KOPT-K1 (cell line): ENCODE results near the gene RAB24.
A peak's percentile ranks its signal among the peaks of the same experiment; 100 is the strongest.

ENCODE experiments used
- H3K27ac ChIP-seq: fragments of 200-600 bp; sonication (generic); 2 replicates; pipeline ENCODE4 v1.5.1; 2016; ENCODE audit warnings: antibody characterized with exemption, mild to moderate bottlenecking, low read depth, low read length; ENCODE audit not compliant: poor library complexity, severe bottlenecking
- H3K36me3 ChIP-seq: fragments of 200-600 bp; sonication (generic); 2 replicates; pipeline ENCODE4 v1.5.1; 2017; ENCODE audit warnings: antibody characterized with exemption, mild to moderate bottlenecking, low read length, moderate library complexity; ENCODE audit not compliant: insufficient read depth
- H3K9me3 ChIP-seq: fragments of 200-600 bp; sonication (generic); 2 replicates; pipeline ENCODE4 v1.5.1; 2017; ENCODE audit warnings: antibody characterized with exemption, low read length, mild to moderate bottlenecking; ENCODE audit not compliant: insufficient read depth, poor library complexity, severe bottlenecking

Gene RAB24

DNA sequence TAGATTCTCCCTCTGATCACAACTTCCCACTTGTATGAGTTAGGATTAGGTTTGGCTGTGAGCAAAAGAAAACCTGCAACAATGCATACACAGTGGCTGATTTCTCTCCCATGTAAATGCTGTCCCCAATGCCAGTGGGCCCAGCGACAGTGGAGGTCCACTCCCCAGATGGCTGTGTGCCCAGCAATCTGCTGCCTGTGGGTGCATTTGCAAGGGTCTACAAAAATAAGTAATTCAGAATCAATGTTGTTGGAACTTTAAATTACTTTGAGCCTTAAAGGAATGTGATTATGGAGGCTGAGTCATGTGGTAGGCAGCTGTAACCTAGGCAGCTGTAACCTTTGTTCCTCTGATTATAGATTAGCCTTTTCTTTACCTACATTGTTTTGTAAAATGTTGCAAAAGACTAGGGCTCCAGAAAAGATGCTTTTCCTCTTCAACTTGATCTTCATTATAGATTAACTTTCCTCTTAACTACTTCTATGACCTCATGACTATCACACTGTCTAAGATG, 22.4 kb upstream of the RAB24 start:
- Histone ChIP-seq H3K9me3 (no peaks in the 10 kb centered on the region), H3K36me3 (peaks cover 35% of the 10 kb centered on the region), H3K27ac (no peak overlapping the region)

DNA sequence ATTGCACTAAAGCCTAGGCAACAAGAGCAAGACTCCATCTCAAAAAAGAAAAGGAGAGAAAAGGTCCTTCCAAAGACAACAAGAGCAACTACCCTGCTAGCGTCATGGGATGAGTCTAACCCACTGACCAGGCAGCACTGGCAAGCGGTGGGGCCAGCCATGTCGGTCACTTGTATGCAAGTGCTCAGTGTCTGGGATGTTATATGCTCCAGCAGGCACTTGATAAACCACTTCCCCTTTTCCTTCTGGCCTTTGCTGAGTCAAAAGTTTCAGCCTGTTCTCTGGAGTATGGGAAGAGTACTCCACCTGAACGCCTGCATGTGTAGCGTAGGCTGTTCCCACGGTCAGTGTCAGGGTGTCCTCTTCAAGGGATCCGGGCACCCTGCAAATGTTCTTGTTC, 17.4 kb upstream of the RAB24 start:
- Histone ChIP-seq H3K27ac (no peak overlapping the region), H3K36me3 (peaks cover 4% of the 10 kb centered on the region)

DNA sequence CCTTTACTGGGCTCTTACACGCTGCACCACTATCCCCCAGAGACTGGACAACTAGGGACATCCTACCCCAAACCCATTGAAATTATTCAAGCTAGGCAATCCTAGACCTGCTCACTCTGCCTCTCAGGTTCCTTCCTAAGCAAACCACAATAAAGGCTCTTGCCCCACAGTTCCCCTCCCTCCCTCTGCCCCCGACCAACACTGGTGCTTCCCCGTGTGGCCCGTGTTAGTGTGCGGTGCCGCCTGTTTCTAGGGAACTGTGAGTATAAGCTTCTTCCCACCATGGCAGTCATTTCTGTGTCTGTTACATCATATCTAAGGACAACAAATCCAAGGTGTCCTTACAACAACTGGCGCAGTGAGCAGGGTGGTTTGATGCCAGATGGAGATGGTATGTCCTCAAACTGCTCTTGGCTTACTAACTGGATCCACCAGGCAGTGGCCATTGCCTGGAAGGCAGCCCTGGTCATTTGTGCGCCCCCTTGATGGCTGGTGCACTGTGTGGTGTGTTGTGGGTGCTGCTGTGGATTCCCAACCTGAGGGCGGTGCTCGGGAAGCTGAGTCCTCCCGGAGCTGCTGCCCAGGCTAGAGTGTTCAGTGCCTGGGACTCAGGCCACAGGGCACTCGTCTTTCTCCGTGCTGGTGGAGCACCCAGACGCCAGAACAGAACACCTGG, 16.5 kb upstream of the RAB24 start:
- Histone ChIP-seq H3K36me3 (peaks cover 4% of the 10 kb centered on the region), H3K27ac (no peak overlapping the region), H3K9me3 (no peaks in the 10 kb centered on the region)

More for the DNA sequence above, 17.4 kb upstream of the RAB24 start:
- no peaks in the 10 kb centered on the region for H3K9me3 ChIP-seq

DNA sequence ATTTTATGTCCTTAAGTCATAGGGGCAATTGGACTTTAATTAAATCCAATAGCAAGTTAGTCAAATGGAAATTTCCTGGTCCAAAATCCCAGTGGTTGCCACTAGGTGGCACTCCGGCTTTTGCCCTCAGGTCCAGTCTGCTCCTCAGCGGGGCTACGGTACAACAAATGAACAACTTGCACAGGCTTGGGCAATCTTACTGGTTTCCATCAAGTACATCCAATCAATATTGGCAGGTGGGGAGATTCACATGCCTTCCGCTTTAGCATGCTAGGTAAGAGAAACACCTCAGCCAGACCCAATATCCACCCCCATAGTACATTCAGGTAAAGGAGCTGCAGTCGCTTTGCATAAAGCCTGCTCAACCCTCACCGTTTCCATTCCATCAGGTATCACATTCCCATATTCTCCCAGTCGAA, 14.4 kb upstream of the RAB24 start:
- Histone ChIP-seq H3K27ac (no peak overlapping the region), H3K9me3 (no peaks in the 10 kb centered on the region), H3K36me3 (peaks cover 4% of the 10 kb centered on the region; the same call in 1 of the 2 replicates)

DNA sequence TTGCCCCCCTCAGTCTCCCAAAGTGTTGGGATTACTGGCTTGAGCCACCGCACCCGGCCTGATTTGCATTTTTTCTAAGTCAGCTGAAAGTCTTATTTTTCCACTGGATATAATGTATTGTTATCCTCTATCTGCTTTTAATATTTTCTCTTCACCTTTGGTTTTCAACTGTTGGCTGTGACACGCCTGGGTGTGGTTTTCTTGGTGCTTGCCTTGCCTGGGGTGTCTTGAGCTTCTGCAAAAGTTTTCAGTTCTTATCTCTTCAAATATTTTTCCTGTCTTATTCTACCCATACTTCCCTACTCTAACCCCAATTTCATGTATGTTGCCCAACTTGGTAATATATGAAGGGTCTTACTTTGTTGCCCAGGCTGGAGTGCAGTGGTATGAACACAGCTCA, 12.5 kb upstream of the RAB24 start:
- Histone ChIP-seq H3K36me3 (peaks cover 4% of the 10 kb centered on the region; the same call in 1 of the 2 replicates), H3K27ac (no peak overlapping the region), H3K9me3 (no peaks in the 10 kb centered on the region)

DNA sequence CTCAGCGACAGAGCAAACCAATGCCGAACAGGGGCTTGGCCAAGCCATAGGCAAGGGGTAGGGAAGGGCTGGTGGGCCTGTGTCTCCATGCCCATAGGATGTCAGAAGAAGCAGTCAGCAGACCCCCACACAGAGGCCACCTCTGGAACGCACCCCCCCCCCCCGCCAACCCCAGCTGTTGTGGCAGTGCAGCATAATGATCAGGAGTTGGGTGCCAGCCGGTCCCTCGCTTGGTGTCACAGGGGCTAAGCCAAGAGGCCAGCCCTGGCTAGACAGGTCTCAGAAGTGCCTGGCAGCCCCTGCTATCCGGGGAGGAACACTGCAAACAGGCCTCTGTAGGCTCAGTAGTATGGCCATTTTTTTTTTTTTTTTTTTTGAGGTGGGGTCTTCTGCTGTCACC, 11.9 kb upstream of the RAB24 start:
- Histone ChIP-seq H3K36me3 (peaks cover 8% of the 10 kb centered on the region; the same call in 1 of the 2 replicates), H3K9me3 (no peaks in the 10 kb centered on the region), H3K27ac (no peak overlapping the region)

DNA sequence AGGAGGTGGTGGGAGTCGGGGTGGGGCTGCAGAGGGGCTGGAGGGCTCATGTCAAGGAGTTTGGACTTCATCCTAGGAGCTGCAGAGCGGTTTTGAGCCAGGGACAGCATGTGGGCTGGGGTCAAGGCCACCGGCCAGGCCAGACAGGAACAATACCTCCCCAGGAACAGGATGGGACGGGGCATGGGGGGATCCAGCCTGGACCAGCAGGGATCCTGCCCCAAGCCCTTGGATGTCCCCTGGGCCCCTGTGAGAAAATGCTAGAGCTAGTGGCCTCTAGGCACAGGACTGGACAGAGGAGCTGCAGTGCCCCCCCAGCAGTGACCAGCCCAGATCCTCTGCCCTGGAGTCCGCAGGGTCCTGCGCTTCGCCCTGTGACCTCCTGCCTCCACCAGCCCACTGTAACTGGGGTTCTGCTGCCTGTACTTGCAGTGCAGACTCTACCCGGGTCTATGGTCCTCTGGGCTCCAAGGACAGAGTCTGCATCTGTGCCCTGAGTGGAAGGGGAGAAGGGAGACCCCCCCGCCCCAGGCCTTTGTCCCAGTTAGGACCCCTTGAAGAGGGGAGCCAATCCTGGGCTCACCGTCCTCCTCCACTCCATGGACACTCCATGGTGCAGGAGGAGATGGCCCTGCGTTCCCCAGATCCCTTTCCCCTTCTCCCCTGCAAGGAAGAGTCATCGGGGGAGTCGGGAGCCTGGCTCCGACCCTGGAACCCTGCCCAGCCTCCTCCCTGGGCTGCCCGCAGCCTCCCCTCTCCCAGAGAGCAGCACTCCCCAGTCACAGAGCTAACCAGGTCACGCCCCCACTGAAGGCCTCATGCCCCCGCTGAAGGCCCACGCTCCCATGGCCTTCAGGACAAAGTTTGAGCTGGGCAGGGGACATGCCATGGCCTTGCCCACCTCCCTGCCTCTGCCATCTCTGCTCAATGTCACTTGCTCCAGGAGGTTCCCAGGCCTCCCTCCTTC, 11.1 kb upstream of the RAB24 start:
- Histone ChIP-seq H3K9me3 (no peaks in the 10 kb centered on the region), H3K36me3 (peaks cover 16% of the 10 kb centered on the region), H3K27ac (no peak overlapping the region)

DNA sequence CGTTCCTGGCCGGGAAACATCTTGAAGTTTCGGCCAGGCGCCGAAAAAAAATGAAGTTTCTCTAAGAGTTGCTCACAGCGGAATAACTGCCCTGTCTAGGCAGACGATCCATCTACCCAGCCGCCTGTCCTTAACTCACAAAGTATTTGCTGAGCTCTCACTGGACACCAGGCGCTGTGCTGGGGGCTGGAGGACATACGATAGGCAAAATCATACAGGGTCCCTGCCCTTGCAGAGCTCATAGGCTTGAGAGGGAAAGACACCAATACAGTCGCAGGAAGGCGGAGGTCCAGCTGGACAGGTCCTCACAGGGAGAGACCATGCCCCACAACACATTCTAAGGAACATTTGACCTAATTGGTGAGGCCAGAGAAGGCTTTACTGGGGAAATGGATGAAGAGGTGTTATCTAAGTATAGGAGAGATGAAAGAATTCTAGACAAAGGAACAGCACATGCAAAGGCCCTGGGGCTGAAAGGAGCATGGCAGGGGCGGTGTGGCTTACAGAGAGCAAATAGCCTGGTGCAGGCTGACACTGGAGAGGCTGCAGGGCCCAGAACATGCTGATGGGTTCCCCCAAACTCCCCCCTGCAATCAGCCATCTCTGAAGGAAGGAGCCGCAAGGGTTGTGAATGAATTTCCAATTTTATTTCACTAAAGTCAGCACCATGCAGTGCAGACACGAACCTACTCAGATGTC, 10.2 kb upstream of the RAB24 start:
- Histone ChIP-seq H3K9me3 (no peaks in the 10 kb centered on the region), H3K27ac (no peak overlapping the region), H3K36me3 (peaks cover 25% of the 10 kb centered on the region)

DNA sequence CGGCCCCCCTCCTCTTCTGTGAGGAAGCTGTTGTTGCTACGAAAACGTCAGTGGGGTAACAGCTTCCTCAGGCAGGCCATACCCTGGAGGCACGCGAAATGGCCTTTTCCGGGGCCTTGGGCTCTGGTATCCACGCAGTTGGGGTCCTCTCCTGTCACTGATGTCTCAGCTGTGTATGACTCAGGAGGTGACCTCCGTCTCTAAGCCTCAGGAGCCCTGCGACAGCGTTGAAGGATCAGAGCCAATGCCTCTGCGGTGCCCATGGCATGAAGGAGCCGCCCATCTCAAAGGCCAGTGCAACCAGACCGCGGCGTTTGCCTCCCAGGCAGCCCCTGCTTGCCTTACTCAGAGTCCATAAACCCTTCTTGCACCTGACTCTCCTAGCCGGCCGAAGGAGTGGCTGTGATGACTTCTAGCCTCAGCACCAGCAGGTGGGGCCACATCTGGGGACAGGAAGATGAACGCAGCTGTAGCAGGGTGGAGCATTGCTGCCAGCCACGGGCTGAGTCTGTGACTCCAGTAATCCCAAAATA, 9.2 kb upstream of the RAB24 start:
- Histone ChIP-seq H3K9me3 (no peaks in the 10 kb centered on the region), H3K27ac (peak overlapping the region; percentile 93), H3K36me3 (peaks cover 35% of the 10 kb centered on the region)

DNA sequence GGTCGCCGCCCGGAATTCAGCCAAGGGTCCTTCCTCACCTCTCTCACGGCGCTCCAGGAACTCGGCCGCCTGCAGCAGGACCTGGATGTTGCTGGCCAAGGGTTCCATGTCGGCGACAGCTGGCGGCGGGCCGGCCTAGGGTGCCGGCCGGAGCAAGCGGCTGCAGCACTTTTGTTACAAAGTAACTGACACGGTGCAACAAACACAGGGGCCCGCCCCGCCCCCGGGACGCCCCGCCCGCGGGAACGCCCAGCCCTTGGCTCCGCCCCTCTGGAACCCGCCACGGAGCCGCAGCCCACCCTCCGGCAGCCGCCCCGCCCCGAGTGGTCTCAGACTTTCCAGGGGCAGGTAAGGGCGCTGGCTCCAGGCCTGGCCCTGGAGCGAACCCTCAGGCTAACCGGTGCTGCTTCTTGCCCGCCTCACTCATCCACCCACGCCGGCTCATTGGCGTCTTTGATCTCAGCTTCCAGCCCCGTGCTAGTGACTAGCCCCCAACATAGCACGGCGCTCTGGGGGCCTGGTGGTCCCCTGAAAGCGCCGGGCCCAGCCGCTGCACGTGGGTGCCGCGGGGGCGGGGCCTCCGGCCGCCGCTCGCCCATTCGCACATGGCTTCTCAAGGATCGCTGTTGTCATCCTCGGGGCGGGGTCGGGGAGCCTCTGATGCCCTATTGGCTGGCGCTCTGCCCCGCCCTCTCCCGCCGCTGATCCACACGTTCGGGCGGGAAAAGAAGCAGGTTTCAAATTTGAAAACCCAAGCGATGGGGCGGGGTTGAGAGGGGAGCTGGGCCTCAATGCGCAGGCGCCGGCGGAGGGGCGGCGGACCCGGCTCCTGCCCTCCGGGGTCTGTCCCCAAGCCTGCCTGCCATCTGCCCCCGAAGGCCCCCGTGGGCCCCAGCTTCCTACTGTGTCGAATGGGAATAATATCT, 8.5 kb upstream of the RAB24 start, which contains the start of gene MXD3:
MXD3 (minus strand) TSS at position 176 of the 926 bp plus-strand sequence; CDS start at position 108, 68 bp downstream.
- no peaks in the 10 kb centered on the region for H3K9me3 ChIP-seq
- H3K36me3 ChIP-seq = peaks cover 38% of the 10 kb centered on the region
- peak within 1 kb of the TSS; percentile 93 for H3K27ac ChIP-seq

DNA sequence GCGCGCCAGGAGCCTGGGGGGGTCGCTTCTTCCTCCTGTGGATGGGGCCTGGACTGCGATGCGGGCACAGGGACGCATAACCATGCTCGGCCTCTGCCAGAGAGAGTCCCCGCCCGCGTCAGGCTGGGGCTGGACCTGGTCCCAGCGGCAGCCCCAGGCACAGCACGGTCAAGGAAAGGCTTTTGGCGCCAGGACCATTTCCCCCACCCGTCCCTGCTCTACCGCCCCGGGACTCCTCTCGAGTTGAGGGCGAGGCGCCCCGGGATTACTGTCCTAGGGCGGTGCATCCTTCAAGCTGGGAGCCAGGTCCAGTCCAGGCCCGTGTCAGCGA, 7.8 kb upstream of the RAB24 start:
- H3K27ac ChIP-seq = peak overlapping the region; percentile 93
- no peaks in the 10 kb centered on the region for H3K9me3 ChIP-seq
- peaks cover 44% of the 10 kb centered on the region for H3K36me3 ChIP-seq

DNA sequence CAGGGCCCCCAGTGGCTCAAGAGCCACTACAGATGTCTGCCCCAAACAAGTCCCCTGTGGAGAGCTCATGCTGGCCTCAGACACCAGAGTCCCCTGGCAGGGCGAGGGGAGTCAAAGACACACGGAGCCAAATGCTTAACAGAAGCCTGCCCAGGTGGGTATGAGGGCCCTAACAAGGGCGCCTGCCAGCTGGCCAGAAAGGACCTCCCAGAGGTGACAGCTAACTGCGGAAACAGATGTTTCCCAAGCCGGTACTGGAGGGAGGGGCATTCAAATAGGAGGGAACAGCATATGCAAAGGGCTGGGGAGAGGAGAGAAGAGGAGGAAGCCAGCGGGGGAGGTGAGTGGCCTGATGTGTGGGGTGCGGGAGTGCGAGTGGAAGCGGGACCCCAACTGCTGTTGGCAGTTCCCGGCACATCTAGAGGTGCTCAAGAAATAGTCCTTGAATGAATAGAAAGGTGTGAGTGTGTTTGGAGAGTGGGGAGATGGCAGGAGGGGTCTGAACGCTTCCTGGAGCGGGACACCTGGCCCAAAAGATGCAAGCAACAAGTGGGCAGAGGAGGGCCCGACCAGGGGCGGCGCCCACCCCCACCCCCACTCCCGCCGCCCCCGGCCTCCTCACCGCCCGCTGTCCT, 7.4 kb upstream of the RAB24 start:
- peaks cover 49% of the 10 kb centered on the region for H3K36me3 ChIP-seq
- no peaks in the 10 kb centered on the region for H3K9me3 ChIP-seq
- peak overlapping the region; percentile 93 for H3K27ac ChIP-seq

DNA sequence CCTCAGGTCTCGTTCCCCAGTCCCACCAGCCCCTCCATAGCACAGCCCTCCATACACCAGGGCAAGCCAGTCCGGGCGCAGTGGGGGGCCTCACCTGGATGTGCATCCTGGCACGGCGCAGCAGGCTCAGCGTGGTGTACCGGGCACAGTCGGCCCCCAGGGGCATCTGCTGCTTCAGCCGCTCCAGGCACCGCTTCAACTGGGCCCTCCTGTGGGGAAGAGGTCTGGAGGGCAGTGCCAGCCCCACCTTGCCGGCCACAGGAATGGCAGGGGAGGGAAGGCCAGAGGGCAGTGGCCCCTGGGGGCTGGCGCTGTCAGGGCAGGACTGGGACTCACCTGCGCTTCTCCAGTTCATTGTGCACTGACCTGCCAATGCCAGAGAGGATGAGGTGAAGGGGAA, 6.8 kb upstream of the RAB24 start:
- peak overlapping the region; percentile 93 for H3K27ac ChIP-seq
- no peaks in the 10 kb centered on the region for H3K9me3 ChIP-seq
- peaks cover 54% of the 10 kb centered on the region for H3K36me3 ChIP-seq
